Measurements from ENCODE around the gene C2CD3. TPM values are rescaled to one million over a fixed set of nuclear protein-coding genes. Genes with fewer than 3 reads are reported as not detected.
"Not testable (repeated sequence)": the region's sequence is repeated elsewhere in the genome, so short reads cannot be mapped to it uniquely, and the experiment has no call there.

C2CD3 gene
- total and polyA plus RNA-seq, 4 donors, result 3.1 to 14.5 (median 6.7) TPM

DNA sequence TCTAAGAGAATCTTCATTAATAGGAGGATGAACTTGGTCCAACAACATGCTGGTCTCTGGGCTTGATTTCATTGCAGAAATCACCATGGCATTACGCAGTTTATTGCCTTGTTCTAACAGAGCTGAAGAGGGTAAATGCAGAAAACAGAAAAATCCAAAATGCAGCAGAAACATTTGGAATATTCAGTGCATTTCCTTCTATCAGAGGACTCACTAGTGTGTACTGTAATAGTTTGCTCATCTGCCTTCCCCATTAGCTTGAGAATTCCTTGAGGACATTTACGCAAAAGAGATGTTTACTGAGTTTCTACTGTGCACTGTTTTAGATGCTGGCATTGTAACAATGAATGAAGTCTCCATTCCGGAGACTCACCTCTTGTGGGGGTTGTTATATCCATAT is 37.4 kb downstream of the C2CD3 start (continued):
- TF ChIP-seq JUND (IDR thresholded peaks at IDR 0.05) (no peak), FOXA1 (IDR thresholded peaks at IDR 0.05) (no peak), NR2F2 (IDR thresholded peaks at IDR 0.05) (no peak), YY1 (IDR thresholded peaks at IDR 0.05) (no peak), RAD21 (IDR thresholded peaks at IDR 0.05) (no peak)

DNA sequence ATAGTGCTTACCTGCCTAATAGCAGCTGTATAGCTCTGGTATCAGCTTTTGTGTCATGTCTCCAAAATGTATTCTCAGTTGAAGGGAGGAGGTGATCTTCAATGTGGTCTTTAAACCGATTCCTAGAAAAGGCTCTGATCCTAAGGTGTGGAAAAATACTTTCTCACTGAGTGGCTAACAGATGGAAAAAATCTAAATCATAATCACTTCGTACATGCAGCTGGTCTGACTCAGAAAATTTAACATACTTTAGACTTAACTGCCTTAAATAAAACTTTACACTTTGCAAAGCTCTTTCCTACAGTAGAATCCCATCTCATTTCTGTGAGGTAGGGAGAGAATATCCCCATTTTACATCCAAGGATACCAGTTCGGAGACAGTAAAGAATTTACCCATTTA is 38.0 kb downstream of the C2CD3 start:
- H3K36me3 ChIP-seq (ENCODE audit: control insufficient read depth in 4 of 4, insufficient read depth in 3 of 4, low read depth in 1 of 4, low read length in 3 of 4), result peaks cover 2 to 13% (median 5%) of the 10 kb centered on the region in 4 donors

DNA sequence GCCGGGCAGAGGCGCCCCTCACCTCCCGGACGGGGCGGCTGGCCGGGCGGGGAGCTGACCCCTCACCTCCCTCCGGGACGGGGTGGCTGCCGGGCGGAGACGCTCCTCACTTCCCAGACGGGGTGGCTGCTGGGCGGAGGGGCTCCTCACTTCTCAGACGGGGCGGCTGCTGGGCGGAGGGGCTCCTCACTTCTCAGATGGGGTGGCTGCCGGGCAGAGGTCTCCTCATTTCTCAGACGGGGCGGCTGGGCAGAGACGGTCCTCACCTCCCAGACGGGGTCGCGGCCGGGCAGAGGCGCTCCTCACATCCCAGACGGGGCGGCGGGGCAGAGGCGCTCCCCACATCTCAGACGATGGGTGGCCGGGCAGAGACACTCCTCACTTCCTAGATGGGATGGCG is 41.7 kb downstream of the C2CD3 start:
- DNase-seq (ENCODE audit: low spot score), result not testable (repeated sequence)

More for the DNA sequence above, 38.0 kb downstream of the C2CD3 start:
- H3K9me3 ChIP-seq (ENCODE audit: control insufficient read depth in 4 of 4, low read length in 3 of 4), result no peaks in the 10 kb centered on the region
- 97% methylated on average over 3 of the region's 3 CpGs for WGBS
- H3K4me3 ChIP-seq (ENCODE audit: low read depth in 1 of 3, low read length in 3 of 3), result no peak overlapping the region
- H3K4me1 ChIP-seq (ENCODE audit: control insufficient read depth in 4 of 4, insufficient read depth in 4 of 4, low read length in 3 of 4), result no peaks in the 10 kb centered on the region
- TF ChIP-seq RAD21 (IDR thresholded peaks at IDR 0.05), result no peak
- TF ChIP-seq RXRA (IDR thresholded peaks at IDR 0.05), result no peak
- TF ChIP-seq, protein P1, sequence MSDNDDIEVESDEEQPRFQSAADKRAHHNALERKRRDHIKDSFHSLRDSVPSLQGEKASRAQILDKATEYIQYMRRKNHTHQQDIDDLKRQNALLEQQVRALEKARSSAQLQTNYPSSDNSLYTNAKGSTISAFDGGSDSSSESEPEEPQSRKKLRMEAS (IDR thresholded peaks at IDR 0.05), result no peak
- no peak for TF ChIP-seq JUND (IDR thresholded peaks at IDR 0.05)
- TF ChIP-seq, protein P2, sequence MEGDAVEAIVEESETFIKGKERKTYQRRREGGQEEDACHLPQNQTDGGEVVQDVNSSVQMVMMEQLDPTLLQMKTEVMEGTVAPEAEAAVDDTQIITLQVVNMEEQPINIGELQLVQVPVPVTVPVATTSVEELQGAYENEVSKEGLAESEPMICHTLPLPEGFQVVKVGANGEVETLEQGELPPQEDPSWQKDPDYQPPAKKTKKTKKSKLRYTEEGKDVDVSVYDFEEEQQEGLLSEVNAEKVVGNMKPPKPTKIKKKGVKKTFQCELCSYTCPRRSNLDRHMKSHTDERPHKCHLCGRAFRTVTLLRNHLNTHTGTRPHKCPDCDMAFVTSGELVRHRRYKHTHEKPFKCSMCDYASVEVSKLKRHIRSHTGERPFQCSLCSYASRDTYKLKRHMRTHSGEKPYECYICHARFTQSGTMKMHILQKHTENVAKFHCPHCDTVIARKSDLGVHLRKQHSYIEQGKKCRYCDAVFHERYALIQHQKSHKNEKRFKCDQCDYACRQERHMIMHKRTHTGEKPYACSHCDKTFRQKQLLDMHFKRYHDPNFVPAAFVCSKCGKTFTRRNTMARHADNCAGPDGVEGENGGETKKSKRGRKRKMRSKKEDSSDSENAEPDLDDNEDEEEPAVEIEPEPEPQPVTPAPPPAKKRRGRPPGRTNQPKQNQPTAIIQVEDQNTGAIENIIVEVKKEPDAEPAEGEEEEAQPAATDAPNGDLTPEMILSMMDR (IDR thresholded peaks at IDR 0.05; ENCODE audit: low read depth, low read length, missing input control), result no peak
- TF ChIP-seq FOXA2 (IDR thresholded peaks at IDR 0.05), result no peak
- no peak for TF ChIP-seq HNF4G (IDR thresholded peaks at IDR 0.05)
- TF ChIP-seq YY1 (IDR thresholded peaks at IDR 0.05), result no peak
- TF ChIP-seq, protein P3, sequence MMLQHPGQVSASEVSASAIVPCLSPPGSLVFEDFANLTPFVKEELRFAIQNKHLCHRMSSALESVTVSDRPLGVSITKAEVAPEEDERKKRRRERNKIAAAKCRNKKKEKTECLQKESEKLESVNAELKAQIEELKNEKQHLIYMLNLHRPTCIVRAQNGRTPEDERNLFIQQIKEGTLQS (IDR thresholded peaks at IDR 0.05), result no peak
- TF ChIP-seq, protein P4, sequence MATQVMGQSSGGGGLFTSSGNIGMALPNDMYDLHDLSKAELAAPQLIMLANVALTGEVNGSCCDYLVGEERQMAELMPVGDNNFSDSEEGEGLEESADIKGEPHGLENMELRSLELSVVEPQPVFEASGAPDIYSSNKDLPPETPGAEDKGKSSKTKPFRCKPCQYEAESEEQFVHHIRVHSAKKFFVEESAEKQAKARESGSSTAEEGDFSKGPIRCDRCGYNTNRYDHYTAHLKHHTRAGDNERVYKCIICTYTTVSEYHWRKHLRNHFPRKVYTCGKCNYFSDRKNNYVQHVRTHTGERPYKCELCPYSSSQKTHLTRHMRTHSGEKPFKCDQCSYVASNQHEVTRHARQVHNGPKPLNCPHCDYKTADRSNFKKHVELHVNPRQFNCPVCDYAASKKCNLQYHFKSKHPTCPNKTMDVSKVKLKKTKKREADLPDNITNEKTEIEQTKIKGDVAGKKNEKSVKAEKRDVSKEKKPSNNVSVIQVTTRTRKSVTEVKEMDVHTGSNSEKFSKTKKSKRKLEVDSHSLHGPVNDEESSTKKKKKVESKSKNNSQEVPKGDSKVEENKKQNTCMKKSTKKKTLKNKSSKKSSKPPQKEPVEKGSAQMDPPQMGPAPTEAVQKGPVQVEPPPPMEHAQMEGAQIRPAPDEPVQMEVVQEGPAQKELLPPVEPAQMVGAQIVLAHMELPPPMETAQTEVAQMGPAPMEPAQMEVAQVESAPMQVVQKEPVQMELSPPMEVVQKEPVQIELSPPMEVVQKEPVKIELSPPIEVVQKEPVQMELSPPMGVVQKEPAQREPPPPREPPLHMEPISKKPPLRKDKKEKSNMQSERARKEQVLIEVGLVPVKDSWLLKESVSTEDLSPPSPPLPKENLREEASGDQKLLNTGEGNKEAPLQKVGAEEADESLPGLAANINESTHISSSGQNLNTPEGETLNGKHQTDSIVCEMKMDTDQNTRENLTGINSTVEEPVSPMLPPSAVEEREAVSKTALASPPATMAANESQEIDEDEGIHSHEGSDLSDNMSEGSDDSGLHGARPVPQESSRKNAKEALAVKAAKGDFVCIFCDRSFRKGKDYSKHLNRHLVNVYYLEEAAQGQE (IDR thresholded peaks at IDR 0.05), result no peak
- TF ChIP-seq SP1 (IDR thresholded peaks at IDR 0.05), result no peak
- TF ChIP-seq EGR1 (IDR thresholded peaks at IDR 0.05; ENCODE audit: low read depth in 2 of 2), result no peak
- no peak for TF ChIP-seq GABPA (IDR thresholded peaks at IDR 0.05 in 1 of 2, conservative IDR thresholded peaks at IDR 0.05 in 1 of 2)
- TF ChIP-seq TAF1 (conservative IDR thresholded peaks at IDR 0.05), result no peak
- TF ChIP-seq, protein P5, sequence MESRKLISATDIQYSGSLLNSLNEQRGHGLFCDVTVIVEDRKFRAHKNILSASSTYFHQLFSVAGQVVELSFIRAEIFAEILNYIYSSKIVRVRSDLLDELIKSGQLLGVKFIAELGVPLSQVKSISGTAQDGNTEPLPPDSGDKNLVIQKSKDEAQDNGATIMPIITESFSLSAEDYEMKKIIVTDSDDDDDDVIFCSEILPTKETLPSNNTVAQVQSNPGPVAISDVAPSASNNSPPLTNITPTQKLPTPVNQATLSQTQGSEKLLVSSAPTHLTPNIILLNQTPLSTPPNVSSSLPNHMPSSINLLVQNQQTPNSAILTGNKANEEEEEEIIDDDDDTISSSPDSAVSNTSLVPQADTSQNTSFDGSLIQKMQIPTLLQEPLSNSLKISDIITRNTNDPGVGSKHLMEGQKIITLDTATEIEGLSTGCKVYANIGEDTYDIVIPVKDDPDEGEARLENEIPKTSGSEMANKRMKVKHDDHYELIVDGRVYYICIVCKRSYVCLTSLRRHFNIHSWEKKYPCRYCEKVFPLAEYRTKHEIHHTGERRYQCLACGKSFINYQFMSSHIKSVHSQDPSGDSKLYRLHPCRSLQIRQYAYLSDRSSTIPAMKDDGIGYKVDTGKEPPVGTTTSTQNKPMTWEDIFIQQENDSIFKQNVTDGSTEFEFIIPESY (IDR thresholded peaks at IDR 0.05), result no peak
- TF ChIP-seq FOXA1 (IDR thresholded peaks at IDR 0.05), result no peak
- TF ChIP-seq NR2F2 (IDR thresholded peaks at IDR 0.05), result no peak
- TF ChIP-seq HNF4A (conservative IDR thresholded peaks at IDR 0.05), result no peak
- no peak overlapping the region for H3K27ac ChIP-seq (ENCODE audit: low read depth in 1 of 2, low read length in 2 of 2)
- no peaks in the 10 kb centered on the region for H3K27me3 ChIP-seq (ENCODE audit: control insufficient read depth in 4 of 4, insufficient read depth in 4 of 4, low read length in 3 of 4)
- DNase-seq (ENCODE audit: low spot score), result no peak
- H3K9ac ChIP-seq (ENCODE audit: low read depth in 1 of 2, low read length in 2 of 2), result no peak overlapping the region

More for the DNA sequence above, 41.7 kb downstream of the C2CD3 start:
- not testable (repeated sequence) for H3K27ac ChIP-seq (ENCODE audit: low read depth in 1 of 2, low read length in 2 of 2); H3K4me3 ChIP-seq (ENCODE audit: low read depth in 1 of 3, low read length in 3 of 3); H3K4me1 ChIP-seq (ENCODE audit: control insufficient read depth in 4 of 4, insufficient read depth in 4 of 4, low read length in 3 of 4); H3K9me3 ChIP-seq (ENCODE audit: control insufficient read depth in 4 of 4, low read length in 3 of 4); H3K9ac ChIP-seq (ENCODE audit: low read depth in 1 of 2, low read length in 2 of 2); H3K27me3 ChIP-seq (ENCODE audit: control insufficient read depth in 4 of 4, insufficient read depth in 4 of 4, low read length in 3 of 4)
- 98% methylated on average over 26 of the region's 33 CpGs for WGBS
- H3K36me3 ChIP-seq (ENCODE audit: control insufficient read depth in 4 of 4, insufficient read depth in 3 of 4, low read depth in 1 of 4, low read length in 3 of 4), result peaks cover 2 to 13% (median 5%) of the 10 kb centered on the region in 4 donors

All from liver (tissue), 9 donors.